Measurements from ENCODE around the gene CDKN1A. TPM values are rescaled to one million over a fixed set of nuclear protein-coding genes. Genes with fewer than 3 reads are reported as not detected.
A peak's percentile ranks its signal among the peaks of the same experiment; 100 is the strongest.

Gene CDKN1A
- total RNA-seq, 3 donors from 2014 or later, result 181 to 381 (median 255) TPM

- no peaks in the 10 kb centered on the region for H3K36me3 ChIP-seq (ENCODE audit: low read depth)
Observed at GRCh38 chr6:36641543-36641942, 37.0 kb upstream of the CDKN1A start.

GRCh38 chr6:36642913-36643817, 35.3 kb upstream of the CDKN1A start:
- peaks cover 18% of the 10 kb centered on the region for H3K4me1 ChIP-seq (ENCODE audit: low read depth)
- peak; percentile 92 to 98 (median 93) for DNase-seq
- H3K9me3 ChIP-seq, result no peaks in the 10 kb centered on the region
- TF ChIP-seq CTCF (IDR thresholded peaks at IDR 0.05), result no peak
- peak; percentile 99 for ATAC-seq
- intact Hi-C loops (cut with DNase I, micrococcal nuclease), result no loop called here
- H3K36me3 ChIP-seq (ENCODE audit: low read depth), result no peaks in the 10 kb centered on the region
- H3K4me3 ChIP-seq, result no peak overlapping the region

More at GRCh38 chr6:36641543-36641942, 37.0 kb upstream of the CDKN1A start:
- ATAC-seq (peak; percentile 60), DNase-seq (no peak)
- H3K4me1 ChIP-seq (ENCODE audit: low read depth), result peaks cover 18% of the 10 kb centered on the region
- no peak for TF ChIP-seq CTCF (IDR thresholded peaks at IDR 0.05)
- no peaks in the 10 kb centered on the region for H3K9me3 ChIP-seq
- intact Hi-C loops (cut with DNase I, micrococcal nuclease), result no loop called here
- H3K4me3 ChIP-seq, result no peak overlapping the region

GRCh38 chr6:36643977-36644376, 34.5 kb upstream of the CDKN1A start:
- DNase-seq (no peak), ATAC-seq (peak; percentile 31)
- Histone ChIP-seq H3K9me3 (no peaks in the 10 kb centered on the region), H3K4me3 (no peak overlapping the region), H3K4me1 (ENCODE audit: low read depth) (peaks cover 18% of the 10 kb centered on the region), H3K36me3 (ENCODE audit: low read depth) (no peaks in the 10 kb centered on the region)
- intact Hi-C loops (cut with DNase I, micrococcal nuclease), result no loop called here
- no peak for TF ChIP-seq CTCF (IDR thresholded peaks at IDR 0.05)

GRCh38 chr6:36649086-36649485, 29.4 kb upstream of the CDKN1A start:
- no peak for ATAC-seq
- intact Hi-C loops (cut with DNase I, micrococcal nuclease), result no loop called here
- H3K4me3 ChIP-seq, result no peak overlapping the region
- peaks cover 18% of the 10 kb centered on the region for H3K4me1 ChIP-seq (ENCODE audit: low read depth)
- DNase-seq, result no peak
- no peaks in the 10 kb centered on the region for H3K36me3 ChIP-seq (ENCODE audit: low read depth)
- no peaks in the 10 kb centered on the region for H3K9me3 ChIP-seq
- TF ChIP-seq CTCF (IDR thresholded peaks at IDR 0.05), result no peak

- H3K9me3 ChIP-seq, result no peaks in the 10 kb centered on the region
- intact Hi-C loops (cut with DNase I, micrococcal nuclease), result no loop called here
- no peaks in the 10 kb centered on the region for H3K36me3 ChIP-seq (ENCODE audit: low read depth)
- peaks cover 18% of the 10 kb centered on the region for H3K4me1 ChIP-seq (ENCODE audit: low read depth)
- no peak for TF ChIP-seq CTCF (IDR thresholded peaks at IDR 0.05)
- H3K4me3 ChIP-seq, result no peak overlapping the region
- ATAC-seq (peak; percentile 35), DNase-seq (no peak)
Observed at GRCh38 chr6:36649701-36650484, 28.6 kb upstream of the CDKN1A start.

All from mucosa of descending colon (tissue), 3 donors.